HEK293T (cell line): ENCODE data around the gene ZGPAT.

Experiments
- CTCF ChIA-PET: fragments of 350-600 bp; formaldehyde crosslinking; extraction: SDS; loops from one replicate; lab custom pipeline; 2021; ENCODE audit warnings: antibody characterized with exemption, inconsistent platforms; lab: Yijun Ruan, JAX
- POLR2A ChIA-PET: fragments of 350-600 bp; formaldehyde crosslinking; extraction: SDS; loops from one replicate; lab custom pipeline; 2020; ENCODE audit warnings: antibody characterized with exemption, inconsistent platforms; lab: Yijun Ruan, JAX
- DNase-seq: peaks from one replicate; pipeline ENCODE4 v3.0.0; 2012; ENCODE audit warnings: mixed read lengths; ENCODE audit errors: extremely low spot score
- ARNT ChIP-seq: fragments of 450-650 bp; IDR thresholded peaks from 2 replicates; pipeline ENCODE4 v1.6.1; 2017; ENCODE audit warnings: mild to moderate bottlenecking
- BHLHE40 ChIP-seq: fragments of 450-650 bp; IDR thresholded peaks from 2 replicates; pipeline ENCODE4 v1.6.1; 2016; ENCODE audit warnings: mild to moderate bottlenecking, moderate library complexity, borderline replicate concordance
- CTBP1 ChIP-seq: fragments of 450-650 bp; IDR thresholded peaks from 2 replicates; pipeline ENCODE4 v1.6.1; 2016; ENCODE audit warnings: borderline replicate concordance
- ELF4 ChIP-seq: fragments of 450-650 bp; IDR thresholded peaks from 2 replicates; pipeline ENCODE4 v1.6.1; 2017; ENCODE audit warnings: antibody characterized with exemption
- FOXA1 ChIP-seq: fragments of 450-650 bp; IDR thresholded peaks from 2 replicates; pipeline ENCODE4 v1.6.1; 2016; ENCODE audit warnings: mild to moderate bottlenecking
- FOXK2 ChIP-seq: fragments of 450-650 bp; IDR thresholded peaks from 2 replicates; pipeline ENCODE4 v1.6.1; 2016; ENCODE audit warnings: mild to moderate bottlenecking
- FOXM1 ChIP-seq: fragments of 450-650 bp; IDR thresholded peaks from 2 replicates; pipeline ENCODE4 v1.6.1; 2017; ENCODE audit warnings: mild to moderate bottlenecking, borderline replicate concordance
- HDGF ChIP-seq: fragments of 450-650 bp; IDR thresholded peaks from 2 replicates; pipeline ENCODE4 v1.6.1; 2017; ENCODE audit warnings: antibody characterized with exemption, borderline replicate concordance
- L3MBTL2 ChIP-seq: fragments of 450-650 bp; conservative IDR thresholded peaks from 2 replicates; pipeline ENCODE4 v1.6.1; 2016; ENCODE audit warnings: mild to moderate bottlenecking
- LEF1 ChIP-seq: fragments of 450-650 bp; IDR thresholded peaks from 2 replicates; pipeline ENCODE4 v1.6.1; 2017; ENCODE audit warnings: mild to moderate bottlenecking, borderline replicate concordance
- NFRKB ChIP-seq: fragments of 450-650 bp; IDR thresholded peaks from 2 replicates; pipeline ENCODE4 v1.6.1; 2016; ENCODE audit warnings: mild to moderate bottlenecking, moderate library complexity
- SP1 ChIP-seq: fragments of 450-650 bp; IDR thresholded peaks from 2 replicates; pipeline ENCODE4 v1.6.1; 2017
- SUZ12 ChIP-seq: fragments of 450-650 bp; IDR thresholded peaks from 2 replicates; pipeline ENCODE4 v1.6.1; 2016; ENCODE audit warnings: mild to moderate bottlenecking
- TARDBP ChIP-seq: fragments of 450-650 bp; IDR thresholded peaks from 2 replicates; pipeline ENCODE4 v1.6.1; 2016
- ZNF384 ChIP-seq: fragments of 450-650 bp; IDR thresholded peaks from 2 replicates; pipeline ENCODE4 v1.6.1; 2016
- TF ChIP-seq, protein P1 (sequence below): fragments of 450-650 bp; IDR thresholded peaks from 2 replicates; pipeline ENCODE4 v1.6.1; 2016

The ZGPAT gene

GRCh38 chr20:63690003-63690897, 17.6 kb upstream of the ZGPAT start:
- TF ChIP-seq SUZ12 (no peak), ZNF384 (no peak)
- CTCF ChIA-PET: no interaction called here

GRCh38 chr20:63690898-63691710, 16.7 kb upstream of the ZGPAT start:
- no peak for DNase-seq
- no peak for TF ChIP-seq BHLHE40
- no peak for TF ChIP-seq L3MBTL2
- TF ChIP-seq FOXK2: no peak
- TF ChIP-seq ARNT: no peak
- no peak for TF ChIP-seq SP1
- no peak for TF ChIP-seq LEF1
- TF ChIP-seq CTBP1: no peak
- no peak for TF ChIP-seq ELF4
- no peak for TF ChIP-seq ZNF384
- POLR2A ChIA-PET: no interaction called here
- CTCF ChIA-PET: no interaction called here

More at GRCh38 chr20:63690003-63690897, 17.6 kb upstream of the ZGPAT start:
- DNase-seq: no peak
- POLR2A ChIA-PET: no interaction called here

DNA sequence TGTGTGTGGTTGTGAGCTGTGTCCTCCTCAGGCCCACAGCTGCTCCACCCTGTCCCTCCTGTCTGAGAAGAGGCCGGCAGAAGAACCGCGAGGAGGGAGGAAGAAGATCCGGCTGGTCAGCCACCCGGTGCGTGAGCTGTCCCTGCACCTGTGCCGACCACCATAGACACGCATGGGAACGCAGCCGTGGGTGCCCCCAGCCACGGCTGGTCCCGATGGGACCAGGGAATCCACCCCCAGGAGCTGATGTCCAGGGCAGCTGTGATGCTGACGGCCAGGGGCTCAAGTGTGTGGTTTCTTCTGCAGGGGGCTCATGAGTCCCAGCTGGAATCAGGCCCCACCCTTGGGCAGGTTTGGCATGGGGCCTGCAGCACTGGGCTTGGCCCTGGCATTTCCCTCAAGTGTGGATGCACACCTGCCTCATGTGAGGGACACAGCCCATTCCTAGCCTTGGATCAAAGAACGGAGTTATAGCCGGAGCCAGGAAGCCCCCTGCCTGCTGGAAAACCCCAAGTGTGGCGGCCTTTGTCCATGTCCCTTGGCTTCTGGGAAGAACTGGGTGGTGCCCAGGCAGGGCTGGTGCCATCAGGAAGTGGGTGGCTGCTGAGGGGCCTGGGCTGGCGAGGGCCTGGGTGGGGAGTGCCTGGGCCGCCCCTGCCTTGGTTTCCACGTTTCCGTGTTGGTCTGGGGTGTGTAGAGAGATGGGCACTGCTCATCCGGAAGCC, 16.0 kb upstream of the ZGPAT start:
- no peak for TF ChIP-seq BHLHE40
- CTCF ChIA-PET: no interaction called here
- POLR2A ChIA-PET: interaction anchor here (0.9 kb wide), 1 partner anchor 16 kb away, joined by 3 read pairs; the partner anchor contains the start of genes ARFRP1 and ZGPAT
- DNase-seq: no peak

GRCh38 chr20:63692436-63693082, 15.3 kb upstream of the ZGPAT start:
- CTCF ChIA-PET: no interaction called here
- DNase-seq: no peak
- POLR2A ChIA-PET: interaction anchor here (0.9 kb wide), 1 partner anchor 15 kb away, joined by 3 read pairs; the partner anchor contains the start of genes ARFRP1 and ZGPAT
- TF ChIP-seq FOXK2 (no peak), ELF4 (no peak), ARNT (no peak), FOXM1 (no peak), NFRKB (no peak), SUZ12 (no peak)

DNA sequence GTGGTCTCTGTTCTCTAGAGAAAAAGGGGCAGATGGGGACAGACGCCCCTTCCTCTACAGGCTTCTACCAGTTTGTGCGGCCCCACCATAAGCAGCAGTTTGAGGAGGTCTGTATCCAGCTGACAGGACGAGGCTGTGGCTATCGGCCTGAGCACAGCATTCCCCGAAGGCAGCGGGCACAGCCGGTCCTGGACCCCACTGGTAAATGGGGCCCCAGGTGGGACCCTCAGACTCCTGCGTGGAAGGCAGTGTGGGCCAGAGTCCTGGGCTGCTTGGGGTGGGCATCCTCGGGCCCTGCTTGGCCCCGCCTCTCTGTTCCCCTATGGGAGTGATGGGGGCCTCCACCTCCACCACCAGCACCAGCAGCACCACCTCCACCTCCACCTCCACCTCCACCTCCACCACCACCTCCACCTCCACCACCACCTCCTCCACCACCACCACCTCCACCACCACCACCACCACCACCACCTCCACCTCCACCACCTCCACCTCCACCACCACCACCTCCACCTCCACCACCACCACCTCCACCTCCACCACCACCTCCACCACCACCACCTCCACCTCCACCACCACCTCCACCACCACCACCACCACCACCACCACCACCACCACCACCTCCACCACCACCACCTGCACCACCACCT, 14.6 kb upstream of the ZGPAT start:
- DNase-seq: no peak
- TF ChIP-seq FOXM1 (no peak), FOXA1 (no peak), SP1 (no peak), FOXK2 (no peak), ZNF384 (no peak), LEF1 (no peak), ELF4 (no peak), BHLHE40 (no peak), L3MBTL2 (no peak), ARNT (no peak), NFRKB (no peak), HDGF (no peak), SUZ12 (no peak)
- TF ChIP-seq, protein P1, sequence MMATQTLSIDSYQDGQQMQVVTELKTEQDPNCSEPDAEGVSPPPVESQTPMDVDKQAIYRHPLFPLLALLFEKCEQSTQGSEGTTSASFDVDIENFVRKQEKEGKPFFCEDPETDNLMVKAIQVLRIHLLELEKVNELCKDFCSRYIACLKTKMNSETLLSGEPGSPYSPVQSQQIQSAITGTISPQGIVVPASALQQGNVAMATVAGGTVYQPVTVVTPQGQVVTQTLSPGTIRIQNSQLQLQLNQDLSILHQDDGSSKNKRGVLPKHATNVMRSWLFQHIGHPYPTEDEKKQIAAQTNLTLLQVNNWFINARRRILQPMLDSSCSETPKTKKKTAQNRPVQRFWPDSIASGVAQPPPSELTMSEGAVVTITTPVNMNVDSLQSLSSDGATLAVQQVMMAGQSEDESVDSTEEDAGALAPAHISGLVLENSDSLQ: no peak
- ChIA-PET POLR2A (interaction anchor here (1.5 kb wide), 1 partner anchor 10 kb away, joined by 5 read pairs; no protein-coding TSS in a partner anchor), CTCF (no interaction called here)

DNA sequence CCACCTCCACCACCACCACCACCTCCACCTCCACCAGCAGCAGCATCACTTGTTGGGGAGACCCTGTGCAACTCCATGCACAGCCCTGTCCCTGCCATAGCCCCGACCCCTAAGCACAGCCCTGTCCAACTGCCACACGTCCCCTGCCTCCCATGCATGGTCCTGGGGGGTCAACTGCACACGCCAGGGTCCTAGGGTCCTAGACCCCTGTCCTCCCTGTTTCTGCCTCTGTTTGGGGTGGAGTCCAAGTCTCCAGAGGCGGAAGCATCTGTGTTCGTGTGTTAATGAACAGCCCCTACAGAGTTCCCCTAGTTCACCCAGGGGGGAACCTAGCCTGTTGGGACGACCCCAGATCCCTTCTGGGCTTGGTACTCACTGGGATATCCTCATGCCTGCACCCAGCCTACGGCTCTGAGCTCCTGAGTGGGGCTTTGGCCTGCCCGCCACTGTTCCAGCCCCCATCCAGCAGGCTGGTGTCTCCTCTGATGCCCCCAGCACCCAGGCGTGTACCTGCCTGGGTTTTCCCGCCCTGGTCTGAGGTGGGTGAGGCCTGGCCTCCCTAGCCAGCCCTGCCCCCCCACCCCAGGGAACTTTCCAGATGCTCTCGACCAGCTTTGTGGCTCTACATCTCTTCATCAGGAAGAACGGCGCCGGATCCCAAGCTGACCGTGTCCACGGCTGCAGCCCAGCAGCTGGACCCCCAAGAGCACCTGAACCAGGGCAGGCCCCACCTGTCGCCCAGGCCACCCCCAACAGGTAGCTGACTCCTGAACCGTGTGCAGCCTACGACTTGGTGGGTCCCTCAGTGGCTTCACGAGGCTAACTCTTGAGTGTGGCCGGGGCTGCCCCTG, 13.9 kb upstream of the ZGPAT start:
- POLR2A ChIA-PET: interaction anchor here (1.5 kb wide), 1 partner anchor 9 kb away, joined by 5 read pairs; no protein-coding TSS in a partner anchor
- CTCF ChIA-PET: no interaction called here
- DNase-seq: no peak
- TF ChIP-seq TARDBP (no peak), FOXA1 (no peak), HDGF (no peak), L3MBTL2 (no peak), NFRKB (no peak), ELF4 (no peak), BHLHE40 (no peak), SUZ12 (no peak), CTBP1 (no peak), FOXK2 (no peak)
- TF ChIP-seq, protein P1: no peak
